ENCODE data around the gene FCHO2. TPM values are rescaled to one million over a fixed set of nuclear protein-coding genes. Genes with fewer than 3 reads are reported as not detected.

Gene FCHO2
- total and polyA plus RNA-seq, 2 of the 4 experiments (the other 2 are of a cell fraction) = 6.1 to 23.5 TPM

DNA sequence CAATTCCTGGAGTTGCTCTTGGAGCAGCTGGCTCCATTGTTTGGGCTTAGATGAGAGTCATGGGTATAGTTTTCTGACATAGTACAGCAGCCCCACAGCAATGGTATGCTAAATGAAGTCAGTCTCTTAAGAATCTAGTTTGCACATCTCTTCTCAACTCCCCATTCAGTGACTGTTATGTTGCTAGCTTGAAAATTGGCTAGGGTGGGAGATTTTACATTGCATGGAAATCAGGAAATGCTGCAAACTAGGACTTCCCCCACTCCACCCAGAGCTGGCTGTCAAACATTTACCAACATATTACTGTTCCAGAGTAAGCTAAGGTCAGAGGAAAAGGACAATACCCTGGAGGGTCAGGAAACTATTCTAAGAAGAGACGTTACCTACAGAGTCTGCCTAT lies 17.6 kb upstream of the FCHO2 start:
- Histone ChIP-seq H4K8ac (ENCODE audit: low read depth in 2 of 2, low read length in 2 of 2) (no peak overlapping the region), H2AFZ (replicated peaks; ENCODE audit: low read length, poor library complexity) (no peak overlapping the region), H4K5ac (ENCODE audit: low read depth, low read length) (no peak overlapping the region), H3K79me1 (ENCODE audit: low read depth in 1 of 2, low read length in 2 of 2) (no peaks in the 10 kb centered on the region), H3K27ac (ENCODE audit: insufficient read depth, low read length) (no peak overlapping the region), H2AK9ac (replicated peaks; ENCODE audit: low read depth, low read length, poor library complexity) (no peak overlapping the region), H3K9me1 (ENCODE audit: insufficient read depth, low read length) (no peaks in the 10 kb centered on the region), H3K27me3 (ENCODE audit: control insufficient read depth, insufficient read depth, low read length) (no peaks in the 10 kb centered on the region), H4K20me1 (ENCODE audit: insufficient read depth, low read length) (no peaks in the 10 kb centered on the region), H3K14ac (replicated peaks; ENCODE audit: low read depth, low read length) (no peak overlapping the region), H2BK120ac (ENCODE audit: low read depth, low read length) (no peak overlapping the region), H3K36me3 (ENCODE audit: control insufficient read depth, insufficient read depth, low read length) (no peaks in the 10 kb centered on the region), H3K4ac (ENCODE audit: low read depth, low read length) (no peak overlapping the region), H3K9ac (ENCODE audit: low read depth, low read length) (no peak overlapping the region), H2BK5ac (ENCODE audit: low read depth, low read length, poor library complexity, severe bottlenecking) (no peak overlapping the region), H3K18ac (ENCODE audit: low read depth, low read length) (no peak overlapping the region), H3K56ac (ENCODE audit: extremely low read depth, insufficient read depth, low read length) (no peak overlapping the region), H2BK15ac (ENCODE audit: low read depth, low read length) (no peak overlapping the region), H3K4me2 (ENCODE audit: low read depth, low read length) (no peak overlapping the region), H3K23ac (ENCODE audit: low read depth, low read length) (no peak overlapping the region), H3K4me3 (ENCODE audit: insufficient read depth, low read depth, low read length) (no peak overlapping the region), H3K9me3 (ENCODE audit: control insufficient read depth, insufficient read depth, low read length) (no peaks in the 10 kb centered on the region), H4K91ac (ENCODE audit: insufficient read depth, low read depth, low read length) (no peak overlapping the region), H2AK5ac (ENCODE audit: low read depth, low read length) (no peak overlapping the region), H3K4me1 (ENCODE audit: control insufficient read depth, insufficient read depth, low read length) (no peaks in the 10 kb centered on the region), H2BK20ac (ENCODE audit: low read depth, low read length) (no peak overlapping the region)
- BruUV-seq (replicated peaks) = no TSS peak
- in situ Hi-C loops (cut with MboI; ENCODE audit: low sequenced_read_pairs) = no loop called here
- intact Hi-C loops (cut with micrococcal nuclease) = no loop called here
- ChIA-PET POLR2A (ENCODE audit: unreplicated experiment) (no interaction called here), CTCF (no interaction called here)
- no peak for TF ChIP-seq SMC3 (IDR thresholded peaks at IDR 0.05; ENCODE audit: low read depth, low read length)
- TF ChIP-seq, protein P1, sequence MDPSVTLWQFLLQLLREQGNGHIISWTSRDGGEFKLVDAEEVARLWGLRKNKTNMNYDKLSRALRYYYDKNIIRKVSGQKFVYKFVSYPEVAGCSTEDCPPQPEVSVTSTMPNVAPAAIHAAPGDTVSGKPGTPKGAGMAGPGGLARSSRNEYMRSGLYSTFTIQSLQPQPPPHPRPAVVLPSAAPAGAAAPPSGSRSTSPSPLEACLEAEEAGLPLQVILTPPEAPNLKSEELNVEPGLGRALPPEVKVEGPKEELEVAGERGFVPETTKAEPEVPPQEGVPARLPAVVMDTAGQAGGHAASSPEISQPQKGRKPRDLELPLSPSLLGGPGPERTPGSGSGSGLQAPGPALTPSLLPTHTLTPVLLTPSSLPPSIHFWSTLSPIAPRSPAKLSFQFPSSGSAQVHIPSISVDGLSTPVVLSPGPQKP (IDR thresholded peaks at IDR 0.05; ENCODE audit: borderline replicate concordance, low read depth, low read length) = no peak
- no peak for TF ChIP-seq FOS (IDR thresholded peaks at IDR 0.05; ENCODE audit: low read depth, low read length)
- no peak for TF ChIP-seq BHLHE40 (IDR thresholded peaks at IDR 0.05; ENCODE audit: low read depth, low read length)
- TF ChIP-seq, protein P2, sequence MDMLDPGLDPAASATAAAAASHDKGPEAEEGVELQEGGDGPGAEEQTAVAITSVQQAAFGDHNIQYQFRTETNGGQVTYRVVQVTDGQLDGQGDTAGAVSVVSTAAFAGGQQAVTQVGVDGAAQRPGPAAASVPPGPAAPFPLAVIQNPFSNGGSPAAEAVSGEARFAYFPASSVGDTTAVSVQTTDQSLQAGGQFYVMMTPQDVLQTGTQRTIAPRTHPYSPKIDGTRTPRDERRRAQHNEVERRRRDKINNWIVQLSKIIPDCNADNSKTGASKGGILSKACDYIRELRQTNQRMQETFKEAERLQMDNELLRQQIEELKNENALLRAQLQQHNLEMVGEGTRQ (IDR thresholded peaks at IDR 0.05; ENCODE audit: low read depth, low read length) = no peak
- TF ChIP-seq CEBPB (IDR thresholded peaks at IDR 0.05; ENCODE audit: low read depth, low read length) = no peak
- no peak for TF ChIP-seq MAFK (IDR thresholded peaks at IDR 0.05; ENCODE audit: low read depth, low read length)
- dilution Hi-C loops (cut with HindIII; ENCODE audit: low sequenced_read_pairs, unreplicated experiment) = no loop called here
- no CpG with 5 or more reads among the region's 1 CpG for WGBS, 2 experiments (ENCODE audit: extremely low coverage in 2 of 2, insufficient read length in 1 of 2)
- DNase-seq = peak; percentile 32
- ATAC-seq (ENCODE audit: low read depth) = peak; percentile 44

All from IMR-90 (cell line).